T-cell (primary cell): ENCODE measurements around the gene SLCO2B1. TPM values are rescaled to one million over a fixed set of nuclear protein-coding genes. Genes with fewer than 3 reads are reported as not detected.
A peak's percentile ranks its signal among the peaks of the same experiment; 100 is the strongest.

ENCODE experiments used
- ATAC-seq, 4 experiments: fragments of 200-7000 bp in 3 of 4; fragments of 150-1000 bp in 1 of 4; cut with Tn5 transposase; replicated peaks in 1 of 4; 1 replicate in 3 of 4; 2 replicates in 1 of 4; pipeline ENCODE4 v1.10.0; 2021; ENCODE audit warnings: moderate library complexity in 3 of 4, mild to moderate bottlenecking in 2 of 4, moderate number of reproducible peaks in 1 of 4
- CTCF ChIA-PET, 2 donors: fragments of 300-600 bp; sonication (Branson Sonifier 250); formaldehyde crosslinking; loops; one replicate each; lab custom pipeline; 2022; ENCODE audit warnings: antibody characterized with exemption in 2 of 2; lab: Charles Lee
- POLR2A ChIA-PET, 2 donors: fragments of 300-600 bp; sonication (Branson Sonifier 250); formaldehyde crosslinking; loops; one replicate each; lab custom pipeline; 2022; ENCODE audit warnings: antibody characterized with exemption in 2 of 2; lab: Charles Lee
- DNase-seq, 35 experiments: peaks; one replicate each; pipeline versions ENCODE4 v3.0.0 to v3.0.0-alpha.2; 2013 to 2023
- H3K27ac ChIP-seq: one replicate; pipeline ENCODE4 v1.5.1; 2013; ENCODE audit warnings: low read length
- H3K27me3 ChIP-seq, 2 experiments: replicated peaks in 1 of 2; 1 replicate in 1 of 2; 2 replicates in 1 of 2; pipeline versions ENCODE4 v1.6.1 to v1.7.0; 2013; ENCODE audit warnings: low read length in 1 of 2, mixed read lengths in 1 of 2; ENCODE audit not compliant: control insufficient read depth in 2 of 2, insufficient read depth in 2 of 2; ENCODE audit errors: extremely low read depth in 1 of 2
- H3K36me3 ChIP-seq, 2 donors: 1 replicate in 1 of 2; 2 replicates in 1 of 2; pipeline versions ENCODE4 v1.6.1 to v1.7.0; 2013; ENCODE audit warnings: low read length in 1 of 2; ENCODE audit not compliant: control insufficient read depth in 2 of 2, insufficient read depth in 1 of 2; ENCODE audit errors: extremely low read depth in 1 of 2
- H3K4me1 ChIP-seq, 2 experiments: 1 replicate in 1 of 2; 2 replicates in 1 of 2; pipeline versions ENCODE4 v1.6.1 to v1.7.0; 2013; ENCODE audit warnings: low read length in 2 of 2, mixed read lengths in 1 of 2; ENCODE audit not compliant: insufficient read depth in 2 of 2, control insufficient read depth in 1 of 2; ENCODE audit errors: extremely low read depth in 1 of 2
- H3K4me3 ChIP-seq, 2 donors: 1 replicate in 1 of 2; 2 replicates in 1 of 2; pipeline versions ENCODE4 v1.5.1 to v1.7.0; 2013; ENCODE audit warnings: mild to moderate bottlenecking in 2 of 2, low read length in 1 of 2, moderate library complexity in 1 of 2; ENCODE audit not compliant: control insufficient read depth in 1 of 2; ENCODE audit errors: extremely low read depth in 1 of 2
- H3K9me3 ChIP-seq: 2 replicates; pipeline ENCODE4 v1.7.0; 2013
- H3K27ac Mint-ChIP-seq, 2 donors: one replicate each; pipeline ENCODE4 v1.8.0; 2020 to 2021; ENCODE audit warnings: mild to moderate bottlenecking in 2 of 2, mixed read lengths in 2 of 2
- H3K27me3 Mint-ChIP-seq, 2 donors: one replicate each; pipeline ENCODE4 v1.8.0; 2021 to 2022; ENCODE audit warnings: mixed read lengths in 2 of 2
- H3K36me3 Mint-ChIP-seq: one replicate; pipeline ENCODE4 v1.8.0; 2021; ENCODE audit warnings: mixed read lengths
- H3K4me1 Mint-ChIP-seq, 3 donors: one replicate each; pipeline ENCODE4 v1.8.0; 2020 to 2022; ENCODE audit warnings: mixed read lengths in 3 of 3, mild to moderate bottlenecking in 1 of 3
- H3K4me3 Mint-ChIP-seq, 3 donors: one replicate each; pipeline ENCODE4 v1.8.0; 2020 to 2022; ENCODE audit warnings: mild to moderate bottlenecking in 3 of 3, mixed read lengths in 3 of 3, moderate library complexity in 3 of 3
- H3K9me3 Mint-ChIP-seq, 3 donors: one replicate each; pipeline ENCODE4 v1.8.0; 2020 to 2022; ENCODE audit warnings: mixed read lengths in 3 of 3
- whole genome bisulfite sequencing: methylation state at CpG from one replicate; pipeline ENCODE4 v1.1.5; 2013; ENCODE audit warnings: missing lambda C conversion rate; ENCODE audit not compliant: insufficient coverage; 5-methylcytosine and 5-hydroxymethylcytosine counted together
- total RNA-seq, 35 experiments: library from RNA in 6 of 35; stranded (reverse) in 6 of 35; fragments of 120-200 nt in 1 of 35; gene quantifications; one replicate each; pipeline versions ENCODE4 v1.2.1 to v1.2.4 and lab custom pipeline; 2013 to 2026

Gene SLCO2B1
- total RNA-seq, 5 donors from 2014 or later (not counting 1 experiment from before 2014, with no cell fraction given), result 0.55 to 0.79 (median 0.63) TPM; not detected in 2

DNA sequence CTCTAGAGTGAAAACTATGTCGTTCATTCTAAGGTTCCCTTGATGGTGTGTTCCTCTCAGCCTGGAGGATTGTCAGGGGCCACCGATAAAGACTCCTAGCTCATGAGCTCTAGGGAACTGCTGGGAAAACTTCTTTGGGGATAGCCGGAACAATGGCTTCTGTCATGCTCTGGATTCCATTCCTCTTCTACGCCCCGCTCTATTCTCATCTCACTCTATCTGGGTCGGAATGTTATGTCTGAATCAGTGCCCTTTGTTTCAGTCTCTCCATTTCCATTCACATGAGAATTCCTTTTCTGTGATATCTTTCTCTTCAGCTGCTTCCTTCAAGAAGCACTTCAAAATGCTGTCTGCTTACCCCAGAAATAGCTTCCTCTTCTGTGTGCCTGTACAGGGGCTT is 16.9 kb upstream of the SLCO2B1 start:
- H3K27me3 Mint-ChIP-seq, result peaks cover 27 to 28% of the 10 kb centered on the region in 2 donors
- no peaks in the 10 kb centered on the region for H3K4me1 Mint-ChIP-seq
- H3K9me3 Mint-ChIP-seq, result no peaks in the 10 kb centered on the region
- no peaks in the 10 kb centered on the region for H3K4me1 ChIP-seq
- H3K27ac Mint-ChIP-seq, result no peak overlapping the region
- no peaks in the 10 kb centered on the region for H3K36me3 ChIP-seq
- POLR2A ChIA-PET, result interaction anchor here in 1 of 2 donors (0.6 kb wide), 1 partner anchor 761 kb away, joined by 5 read pairs; no protein-coding TSS in a partner anchor
- no peak overlapping the region for H3K4me3 Mint-ChIP-seq
- CTCF ChIA-PET, result interaction anchor here in 1 of 2 donors (0.6 to 1.3 kb wide), 3 partner anchors 9 to 469 kb away, joined by 3 to 4 read pairs (median 4); no protein-coding TSS in a partner anchor
- no peak overlapping the region for H3K27ac ChIP-seq
- no peak overlapping the region for H3K4me3 ChIP-seq
- WGBS, result 62% methylated on average over 5 of the region's 6 CpGs
- no peaks in the 10 kb centered on the region for H3K9me3 ChIP-seq
- no peaks in the 10 kb centered on the region for H3K36me3 Mint-ChIP-seq
- H3K27me3 ChIP-seq, result peaks cover 4 to 17% of the 10 kb centered on the region in 2 experiments
- no peak for ATAC-seq
- DNase-seq, result no peak

DNA sequence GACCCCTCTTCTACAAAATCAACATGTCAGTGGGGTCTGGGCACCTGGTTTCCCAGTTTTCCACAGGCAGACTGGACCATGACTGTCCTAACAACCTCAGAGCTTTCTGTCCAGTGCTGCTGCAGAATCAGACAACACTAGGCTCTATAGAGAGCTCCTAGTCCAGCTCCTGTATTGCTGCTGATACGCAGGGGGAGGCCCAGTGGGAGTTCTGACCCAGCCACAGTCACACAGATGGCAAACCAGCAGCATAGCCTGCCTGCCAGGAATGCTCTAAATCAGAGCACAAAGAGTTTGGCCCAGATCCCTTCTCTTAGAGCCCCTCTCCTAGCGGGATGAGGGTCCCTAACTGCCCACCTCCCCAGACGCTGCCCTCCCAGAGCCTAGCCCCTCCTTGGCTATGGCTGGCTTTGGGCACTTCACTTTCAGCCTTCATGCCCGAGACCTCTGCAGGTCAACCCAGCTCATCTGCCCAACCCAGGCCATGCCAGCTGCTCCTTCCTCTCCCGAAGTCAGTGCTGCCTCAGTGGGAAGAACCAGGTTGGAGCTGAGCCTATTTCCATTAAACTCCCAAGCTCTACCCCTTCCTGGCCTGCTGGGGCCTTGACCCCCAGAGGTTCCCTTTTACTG is 15.8 kb upstream of the SLCO2B1 start:
- WGBS, result 64% methylated on average over 5 of the region's 5 CpGs
- Mint-ChIP-seq H3K27ac (no peak overlapping the region), H3K4me1 (peaks cover 0 to 3% (median 2%) of the 10 kb centered on the region in 3 donors), H3K4me3 (no peak overlapping the region), H3K36me3 (no peaks in the 10 kb centered on the region), H3K27me3 (peaks cover 20 to 24% of the 10 kb centered on the region in 2 donors), H3K9me3 (no peaks in the 10 kb centered on the region)
- Histone ChIP-seq H3K36me3 (no peaks in the 10 kb centered on the region), H3K4me3 (no peak overlapping the region), H3K9me3 (no peaks in the 10 kb centered on the region), H3K27ac (no peak overlapping the region), H3K27me3 (peaks cover 4 to 17% of the 10 kb centered on the region in 2 experiments), H3K4me1 (no peaks in the 10 kb centered on the region)
- ATAC-seq (no peak), DNase-seq (no peak)
- ChIA-PET POLR2A (no interaction called here), CTCF (interaction anchor here in 1 of 2 donors (1.3 kb wide), 1 partner anchor 9 kb away, joined by 3 read pairs; no protein-coding TSS in a partner anchor)

DNA sequence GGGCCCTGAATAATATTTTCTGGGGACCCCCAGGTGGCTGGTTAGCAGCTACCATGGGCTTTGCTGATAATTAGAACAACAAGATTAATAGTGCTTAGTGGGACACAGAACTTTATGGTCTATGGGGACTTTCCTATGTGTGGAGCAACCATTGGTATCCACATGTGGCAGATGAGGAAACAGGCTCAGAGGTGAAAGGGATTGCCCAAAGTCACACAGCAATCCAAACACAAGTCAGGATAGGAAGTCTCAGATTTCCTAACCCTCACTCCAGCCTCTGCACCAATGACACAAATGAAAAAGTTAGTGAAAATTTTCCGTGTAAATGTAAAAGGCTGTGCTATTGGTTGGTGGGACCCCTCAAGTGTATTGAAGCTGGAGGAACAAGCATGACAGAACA is 15.3 kb upstream of the SLCO2B1 start:
- POLR2A ChIA-PET, result no interaction called here
- peaks cover 19 to 23% of the 10 kb centered on the region in 2 donors for H3K27me3 Mint-ChIP-seq
- Histone ChIP-seq H3K36me3 (no peaks in the 10 kb centered on the region), H3K9me3 (no peaks in the 10 kb centered on the region), H3K27me3 (peaks cover 4 to 17% of the 10 kb centered on the region in 2 experiments), H3K4me3 (no peak overlapping the region), H3K4me1 (peaks cover 0 to 5% of the 10 kb centered on the region in 2 experiments), H3K27ac (no peak overlapping the region)
- DNase-seq (no peak), ATAC-seq (no peak)
- WGBS, result no CpG with 5 or more reads among the region's 1 CpG
- H3K27ac Mint-ChIP-seq, result no peak overlapping the region
- no peaks in the 10 kb centered on the region for H3K36me3 Mint-ChIP-seq
- no peak overlapping the region for H3K4me3 Mint-ChIP-seq
- H3K9me3 Mint-ChIP-seq, result no peaks in the 10 kb centered on the region
- CTCF ChIA-PET, result interaction anchor here in 1 of 2 donors (1.3 kb wide), 1 partner anchor 9 kb away, joined by 3 read pairs; no protein-coding TSS in a partner anchor
- peaks cover 1 to 6% (median 5%) of the 10 kb centered on the region in 3 donors for H3K4me1 Mint-ChIP-seq

DNA sequence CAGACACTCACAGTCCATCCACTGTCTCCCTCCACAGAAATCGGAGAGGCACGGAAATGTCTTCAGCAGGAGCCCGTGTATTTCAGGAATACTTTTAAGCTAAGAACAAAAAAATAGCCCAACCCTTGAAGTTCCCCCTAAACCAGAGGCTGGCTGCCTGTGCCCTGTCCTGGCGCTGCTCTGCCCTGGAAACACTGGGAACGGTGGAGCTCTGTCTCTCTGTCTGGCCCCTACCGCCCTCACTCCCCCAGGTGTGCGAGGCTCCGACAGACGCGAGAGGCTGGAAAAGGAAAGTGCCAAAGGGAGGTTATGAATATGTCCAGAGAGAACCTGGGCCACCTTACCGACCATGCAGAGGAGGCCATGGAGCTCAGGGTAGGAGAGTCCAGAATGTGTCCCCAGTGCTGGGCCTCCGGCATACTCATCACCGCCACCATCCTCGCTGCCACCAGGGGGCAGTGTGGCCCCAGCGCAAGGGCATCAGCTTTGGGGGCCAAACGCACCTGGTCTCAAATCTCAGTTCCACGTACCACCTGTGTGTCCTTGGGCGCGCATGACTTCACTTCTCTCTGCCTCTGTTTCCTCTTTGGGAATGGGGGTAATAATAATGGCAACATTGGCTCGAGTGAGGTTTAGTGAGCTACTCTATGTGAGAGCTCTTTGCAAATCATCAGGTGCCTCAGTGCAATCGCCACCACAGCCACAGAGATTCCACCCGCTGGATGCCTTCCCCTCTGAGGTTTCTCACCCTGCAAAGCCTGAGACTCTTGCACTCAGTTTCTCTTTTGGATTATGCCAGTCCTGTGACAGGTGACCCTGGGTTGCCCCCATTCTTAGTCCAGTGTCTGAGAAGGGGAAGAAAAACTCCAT is 10.4 kb upstream of the SLCO2B1 start:
- Histone ChIP-seq H3K4me1 (peaks cover 11 to 40% of the 10 kb centered on the region in 2 experiments), H3K27me3 (peaks cover 0 to under 1% of the 10 kb centered on the region in 2 experiments), H3K4me3 (no peak overlapping the region), H3K9me3 (no peaks in the 10 kb centered on the region), H3K36me3 (no peaks in the 10 kb centered on the region), H3K27ac (no peak overlapping the region)
- DNase-seq, result peak; percentile 22 to 87 (median 72)
- CTCF ChIA-PET, result interaction anchor here (0.5 to 6.3 kb wide), 31 partner anchors 12 to 867 kb away, joined by 3 to 103 read pairs (median 4); partner anchors contain the start of gene TPBGL (in 1 of the 2)
- Mint-ChIP-seq H3K27me3 (peaks cover 6 to 14% of the 10 kb centered on the region in 2 donors), H3K36me3 (no peaks in the 10 kb centered on the region), H3K4me3 (no peak overlapping the region), H3K4me1 (peaks cover 38 to 46% (median 40%) of the 10 kb centered on the region in 3 donors), H3K27ac (peak overlapping the region in 1 of 2 donors; percentile 92), H3K9me3 (no peaks in the 10 kb centered on the region)
- POLR2A ChIA-PET, result interaction anchor here in 1 of 2 donors (0.7 kb wide), 2 partner anchors 45 to 108 kb away, joined by 3 read pairs; no protein-coding TSS in a partner anchor
- 33% methylated on average over 17 of the region's 22 CpGs for WGBS
- peak; percentile 36 to 63 (median 50) for ATAC-seq

DNA sequence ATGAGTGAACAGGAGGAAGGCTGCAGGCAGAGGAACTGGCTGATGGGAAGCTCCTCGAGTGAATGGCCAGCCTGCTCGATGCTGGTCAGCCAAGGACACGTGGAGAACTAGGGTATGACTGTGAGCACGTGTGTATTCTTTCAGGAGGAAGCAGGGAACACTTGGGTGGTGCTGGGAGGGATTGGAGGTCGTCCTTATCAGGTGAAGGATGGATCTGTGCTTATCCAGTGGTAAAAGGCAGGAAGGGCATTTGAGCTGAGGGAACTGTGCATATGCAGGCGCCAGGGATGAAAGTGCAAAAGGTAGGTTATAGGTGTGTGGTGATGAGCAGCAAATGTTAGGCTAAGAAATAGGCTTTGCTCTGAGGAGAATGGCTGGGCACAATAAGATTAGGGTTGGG is 9.7 kb upstream of the SLCO2B1 start:
- H3K9me3 ChIP-seq, result no peaks in the 10 kb centered on the region
- Mint-ChIP-seq H3K9me3 (no peaks in the 10 kb centered on the region), H3K27me3 (peaks cover 6 to 14% of the 10 kb centered on the region in 2 donors), H3K4me1 (peaks cover 40 to 46% (median 41%) of the 10 kb centered on the region in 3 donors), H3K36me3 (no peaks in the 10 kb centered on the region), H3K4me3 (peak overlapping the region in 1 of 3 donors; percentile 11), H3K27ac (peak overlapping the region in 1 of 2 donors; percentile 92)
- WGBS, result 70% methylated on average over 6 of the region's 6 CpGs
- H3K36me3 ChIP-seq, result no peaks in the 10 kb centered on the region
- no peaks in the 10 kb centered on the region for H3K27me3 ChIP-seq
- peaks cover 11 to 40% of the 10 kb centered on the region in 2 experiments for H3K4me1 ChIP-seq
- CTCF ChIA-PET, result interaction anchor here (0.5 to 6.3 kb wide), 23 partner anchors 12 to 247 kb away, joined by 3 to 103 read pairs (median 5); partner anchors contain the start of gene TPBGL (in 1 of the 2)
- ATAC-seq, result no peak
- H3K4me3 ChIP-seq, result no peak overlapping the region
- no peak for DNase-seq
- H3K27ac ChIP-seq, result no peak overlapping the region
- POLR2A ChIA-PET, result no interaction called here
